ENCODE data around the gene DENND6B. TPM values are rescaled to one million over a fixed set of nuclear protein-coding genes. Genes with fewer than 3 reads are reported as not detected.

Gene DENND6B
- total RNA-seq, 1 experiment from 2014 or later: 2.5 TPM

GRCh38 chr22:50281957-50282356 is 44.9 kb downstream of the DENND6B start (continued):
- TF ChIP-seq STAT6 (CRISPR knock-in tag; conservative IDR thresholded peaks at IDR 0.05; ENCODE audit: low read depth) (no peak), JAZF1 (CRISPR knock-in tag; IDR thresholded peaks at IDR 0.05) (no peak), TCF7 (CRISPR knock-in tag; IDR thresholded peaks at IDR 0.05; ENCODE audit: low read depth) (no peak), RORB (CRISPR knock-in tag; IDR thresholded peaks at IDR 0.05) (no peak)

- Mint-ChIP-seq H3K4me1 (no peaks in the 10 kb centered on the region), H3K9me3 (no peaks in the 10 kb centered on the region), H3K36me3 (peaks cover 39% of the 10 kb centered on the region)
These were observed 45.4 kb downstream of the DENND6B start for GRCh38 chr22:50281384-50281760.

GRCh38 chr22:50280708-50281383 is 46.0 kb downstream of the DENND6B start:
- peaks cover 40% of the 10 kb centered on the region for H3K36me3 Mint-ChIP-seq
- ChIA-PET POLR2A (no interaction called here), CTCF (no interaction called here)
- DNase-seq (ENCODE audit: low spot score) (no peak), ATAC-seq (no peak)
- H3K4me1 Mint-ChIP-seq: no peaks in the 10 kb centered on the region
- H3K27ac Mint-ChIP-seq: no peak overlapping the region
- TF ChIP-seq E2F5 (CRISPR knock-in tag; IDR thresholded peaks at IDR 0.05) (no peak), ATF3 (CRISPR knock-in tag; conservative IDR thresholded peaks at IDR 0.05) (no peak), SOX15 (CRISPR knock-in tag; IDR thresholded peaks at IDR 0.05) (no peak)
- no peaks in the 10 kb centered on the region for H3K27me3 Mint-ChIP-seq (ENCODE audit: low read depth)
- no peak overlapping the region for H3K4me3 Mint-ChIP-seq
- no peaks in the 10 kb centered on the region for H3K9me3 Mint-ChIP-seq

More at GRCh38 chr22:50281384-50281760, 45.4 kb downstream of the DENND6B start:
- no peak for ATAC-seq
- no peak overlapping the region for H3K27ac Mint-ChIP-seq
- no peak for DNase-seq (ENCODE audit: low spot score)
- CTCF ChIA-PET: no interaction called here
- POLR2A ChIA-PET: no interaction called here
- H3K4me3 Mint-ChIP-seq: no peak overlapping the region
- TF ChIP-seq E2F5 (CRISPR knock-in tag; IDR thresholded peaks at IDR 0.05): no peak
- H3K27me3 Mint-ChIP-seq (ENCODE audit: low read depth): no peaks in the 10 kb centered on the region

GRCh38 chr22:50280022-50280707 is 46.6 kb downstream of the DENND6B start:
- ATAC-seq: no peak
- no peaks in the 10 kb centered on the region for H3K9me3 Mint-ChIP-seq
- CTCF ChIA-PET: no interaction called here
- no peak for DNase-seq (ENCODE audit: low spot score)
- H3K27ac Mint-ChIP-seq: no peak overlapping the region
- no peaks in the 10 kb centered on the region for H3K4me1 Mint-ChIP-seq
- peaks cover 43% of the 10 kb centered on the region for H3K36me3 Mint-ChIP-seq
- no peak overlapping the region for H3K4me3 Mint-ChIP-seq
- no peaks in the 10 kb centered on the region for H3K27me3 Mint-ChIP-seq (ENCODE audit: low read depth)
- POLR2A ChIA-PET: no interaction called here
- TF ChIP-seq ZNF396 (CRISPR knock-in tag; IDR thresholded peaks at IDR 0.05; ENCODE audit: borderline replicate concordance): no peak
- TF ChIP-seq ARID4B (CRISPR knock-in tag; IDR thresholded peaks at IDR 0.05; ENCODE audit: borderline replicate concordance): no peak
- TF ChIP-seq ZNF532 (CRISPR knock-in tag; IDR thresholded peaks at IDR 0.05; ENCODE audit: borderline replicate concordance): no peak
- TF ChIP-seq ZNF416 (CRISPR knock-in tag; IDR thresholded peaks at IDR 0.05): no peak
- TF ChIP-seq NFYB (CRISPR knock-in tag; conservative IDR thresholded peaks at IDR 0.05; ENCODE audit: low read depth): no peak
- no peak for TF ChIP-seq ELF4 (CRISPR knock-in tag; IDR thresholded peaks at IDR 0.05; ENCODE audit: low read depth)
- no peak for TF ChIP-seq CREM (CRISPR knock-in tag; IDR thresholded peaks at IDR 0.05)

Data from WTC11 (cell line).